NCI-H460 (cell line): Measurements from ENCODE around the gene BRS3. TPM values are rescaled to one million over a fixed set of nuclear protein-coding genes. Genes with fewer than 3 reads are reported as not detected.
"Not testable (repeated sequence)": the region's sequence is repeated elsewhere in the genome, so short reads cannot be mapped to it uniquely, and the experiment has no call there.

Source experiments
- DNase-seq: peaks from one replicate; pipeline ENCODE4 v3.0.0-alpha.2; 2016; ENCODE audit warnings: low read depth; ENCODE audit errors: extremely low read depth
- polyA plus RNA-seq: library from polyadenylated mRNA; depleted of rRNA; stranded (reverse); fragments of >200 nt; gene quantifications from 2 replicates; pipeline ENCODE4 v1.2.3, GENCODE V29; 2014; cell fraction: nucleus; rRNA removed
- total RNA-seq: library from RNA; depleted of rRNA; stranded (reverse); fragments of >200 nt; shearing (Covaris generic); gene quantifications from 2 replicates; pipeline ENCODE4 v1.2.3, GENCODE V29; 2014; rRNA removed

Gene BRS3
- not detected in 2 replicates for total RNA-seq
- polyA plus RNA-seq: not detected in 2 replicates

GRCh38 chrX:136487647-136488046 lies at the start of gene BRS3:
TSS of gene BRS3 (plus strand) at chrX:136487947. CDS start at chrX:136488115, 168 bp downstream.
- DNase-seq: no peak

GRCh38 chrX:136438192-136438591 lies 49.6 kb upstream of the BRS3 start:
- DNase-seq: no peak

GRCh38 chrX:136445674-136446073 lies 42.1 kb upstream of the BRS3 start:
- not testable (repeated sequence) for DNase-seq

- no peak for DNase-seq
These were observed 41.5 kb upstream of the BRS3 start for GRCh38 chrX:136446208-136446607.

GRCh38 chrX:136447308-136447707 lies 40.4 kb upstream of the BRS3 start:
- no peak for DNase-seq

- DNase-seq: no peak
These were observed 39.8 kb upstream of the BRS3 start for GRCh38 chrX:136447968-136448367.

GRCh38 chrX:136450050-136450830 lies 37.5 kb upstream of the BRS3 start:
- DNase-seq: no peak

- no peak for DNase-seq
These were observed 35.1 kb upstream of the BRS3 start for GRCh38 chrX:136452614-136453013.

GRCh38 chrX:136453114-136453513 lies 34.6 kb upstream of the BRS3 start:
- no peak for DNase-seq

- no peak for DNase-seq
These were observed 34.0 kb upstream of the BRS3 start for GRCh38 chrX:136453771-136454170.

GRCh38 chrX:136456133-136456532 lies 31.6 kb upstream of the BRS3 start:
- no peak for DNase-seq

GRCh38 chrX:136457303-136457917 lies 30.3 kb upstream of the BRS3 start:
- no peak for DNase-seq

GRCh38 chrX:136464589-136464988 lies 23.2 kb upstream of the BRS3 start:
- DNase-seq: no peak

- no peak for DNase-seq
These were observed 20.4 kb upstream of the BRS3 start for GRCh38 chrX:136467303-136467702.

GRCh38 chrX:136468391-136469103 lies 19.2 kb upstream of the BRS3 start:
- DNase-seq: no peak

GRCh38 chrX:136473663-136474062 lies 14.1 kb upstream of the BRS3 start:
- DNase-seq: no peak

GRCh38 chrX:136475236-136475635 lies 12.5 kb upstream of the BRS3 start:
- DNase-seq: no peak

- no peak for DNase-seq
These were observed 11.2 kb upstream of the BRS3 start for GRCh38 chrX:136476501-136476900.

GRCh38 chrX:136477026-136477425 lies 10.7 kb upstream of the BRS3 start:
- DNase-seq: no peak

- DNase-seq: no peak
These were observed 7.4 kb upstream of the BRS3 start for GRCh38 chrX:136480383-136480782.

GRCh38 chrX:136488706-136489105 lies 959 bp downstream of the BRS3 start:
- no peak for DNase-seq

GRCh38 chrX:136491832-136492231 lies 4.1 kb downstream of the BRS3 start:
- DNase-seq: no peak
